Measurements from ENCODE around the gene BMP8B.
"Not testable (repeated sequence)": the region's sequence is repeated elsewhere in the genome, so short reads cannot be mapped to it uniquely, and the experiment has no call there.

- not testable (repeated sequence) for TF ChIP-seq CTCF (IDR thresholded peaks at IDR 0.05 in 8 of 11, conservative IDR thresholded peaks at IDR 0.05 in 3 of 11); POLR2A (IDR thresholded peaks at IDR 0.05); POLR2AphosphoS5 (IDR thresholded peaks at IDR 0.05)
These were observed 19.2 kb downstream of the BMP8B start for GRCh38 chr1:39769502-39769901.

Measured in spleen (tissue), 7 donors.